Airway epithelial cell (primary cell): ENCODE results near the gene PCDHGA11. TPM values are rescaled to one million over a fixed set of nuclear protein-coding genes. Genes with fewer than 3 reads are reported as not detected.

ENCODE experiments used
- total RNA-seq: library from RNA; depleted of rRNA; stranded (reverse); fragments of >200 nt; gene quantifications from 2 replicates; pipeline ENCODE4 v1.2.3, GENCODE V29; 2015

PCDHGA11 gene
- 3.3 and 5.2 TPM in 2 replicates for total RNA-seq

DNA sequence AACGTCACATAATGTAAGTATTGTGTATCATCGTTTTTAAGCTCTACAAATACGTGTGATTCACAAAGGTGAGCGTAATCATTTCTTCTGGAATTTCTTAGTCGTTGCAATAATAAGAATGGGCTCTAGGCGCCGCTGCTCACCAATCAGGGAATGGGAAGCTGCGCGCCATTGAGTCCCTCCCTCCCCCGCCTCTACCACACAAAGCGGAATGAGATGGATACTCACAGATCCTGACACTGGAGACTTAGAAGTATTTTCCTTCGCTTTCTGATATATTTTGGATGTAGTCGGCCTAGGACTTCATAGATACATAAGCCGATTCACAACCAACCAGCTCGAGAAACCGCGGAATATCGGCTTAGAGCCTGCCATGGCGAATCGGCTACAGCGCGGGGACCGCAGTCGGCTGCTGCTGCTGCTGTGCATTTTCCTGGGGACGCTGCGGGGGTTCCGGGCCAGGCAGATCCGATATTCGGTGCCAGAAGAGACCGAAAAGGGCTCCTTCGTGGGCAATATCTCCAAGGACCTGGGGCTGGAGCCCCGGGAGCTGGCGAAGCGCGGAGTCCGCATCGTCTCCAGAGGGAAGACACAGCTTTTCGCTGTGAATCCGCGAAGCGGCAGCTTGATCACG lies at the start of gene PCDHGA11:
Gene PCDHGA11, plus strand, starts transcription at position 197 of the 634 bp plus-strand sequence. Its CDS starts 177 bp downstream, at position 374.

DNA sequence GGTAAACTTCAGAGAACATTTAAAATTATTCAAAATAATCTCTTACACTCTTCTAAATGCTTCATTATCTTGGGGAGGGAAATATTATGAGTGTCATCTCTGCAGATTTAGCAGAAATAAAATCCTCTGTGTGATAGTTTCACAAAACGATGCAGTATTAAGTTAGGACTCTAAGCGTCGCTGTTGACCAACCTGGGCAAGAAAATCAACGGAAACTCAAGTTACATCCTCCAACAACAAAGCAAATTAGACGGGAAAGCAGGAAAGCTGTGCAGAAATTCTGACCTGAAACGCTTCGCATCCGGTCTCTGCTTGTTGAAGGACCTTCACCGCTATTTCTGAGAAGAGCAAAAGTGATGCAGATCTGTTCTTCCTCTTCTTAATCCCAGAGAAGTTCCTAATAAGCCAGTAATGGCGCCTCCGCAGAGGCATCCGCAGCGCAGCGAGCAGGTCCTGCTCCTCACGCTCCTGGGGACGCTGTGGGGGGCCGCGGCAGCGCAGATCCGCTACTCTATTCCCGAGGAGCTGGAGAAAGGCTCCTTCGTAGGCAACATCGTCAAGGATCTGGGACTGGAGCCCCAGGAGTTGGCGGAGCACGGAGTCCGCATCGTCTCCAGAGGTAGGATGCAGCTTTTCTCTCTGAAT lies 47.1 kb upstream of the PCDHGA11 start, which contains the start of gene PCDHGA6:
Gene PCDHGA6, plus strand, starts transcription at position 219 of the 645 bp plus-strand sequence. Its CDS starts 193 bp downstream, at position 412.

DNA sequence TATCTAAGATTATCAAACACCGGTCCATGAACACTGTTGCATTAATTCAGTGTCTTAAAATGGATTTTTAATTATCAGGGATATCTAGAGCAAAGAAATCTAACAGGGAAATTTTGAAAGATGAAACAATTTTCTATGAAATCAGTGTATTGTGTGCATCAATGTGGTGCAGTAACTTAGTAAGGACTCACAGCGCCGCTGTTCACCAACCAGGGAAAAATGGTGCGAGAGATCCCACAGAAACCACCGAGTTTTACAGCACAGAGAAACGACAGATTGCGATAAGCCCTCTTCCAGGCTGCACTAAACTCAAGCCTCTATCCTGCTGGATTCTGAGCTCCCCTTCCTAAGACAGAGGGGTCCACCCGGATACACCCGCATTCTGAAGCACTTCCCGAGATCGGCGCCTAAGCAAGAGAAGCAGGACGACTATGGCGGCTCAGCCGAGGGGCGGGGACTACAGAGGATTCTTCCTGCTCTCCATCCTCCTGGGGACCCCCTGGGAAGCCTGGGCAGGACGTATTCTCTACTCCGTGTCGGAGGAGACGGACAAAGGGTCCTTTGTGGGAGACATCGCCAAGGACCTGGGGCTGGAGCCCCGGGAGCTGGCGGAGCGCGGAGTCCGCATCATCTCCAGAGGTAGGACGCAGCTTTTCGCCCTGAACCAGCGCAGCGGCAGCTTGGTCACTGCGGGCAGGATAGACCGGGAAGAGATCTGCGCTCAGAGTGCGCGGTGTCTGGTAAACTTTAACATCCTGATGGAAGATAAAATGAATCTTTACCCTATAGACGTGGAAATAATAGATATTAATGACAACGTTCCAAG lies 38.2 kb upstream of the PCDHGA11 start, which contains the start of gene PCDHGA7:
Gene PCDHGA7, plus strand, starts transcription at position 274 of the 826 bp plus-strand sequence. Its CDS starts 158 bp downstream, at position 432.

DNA sequence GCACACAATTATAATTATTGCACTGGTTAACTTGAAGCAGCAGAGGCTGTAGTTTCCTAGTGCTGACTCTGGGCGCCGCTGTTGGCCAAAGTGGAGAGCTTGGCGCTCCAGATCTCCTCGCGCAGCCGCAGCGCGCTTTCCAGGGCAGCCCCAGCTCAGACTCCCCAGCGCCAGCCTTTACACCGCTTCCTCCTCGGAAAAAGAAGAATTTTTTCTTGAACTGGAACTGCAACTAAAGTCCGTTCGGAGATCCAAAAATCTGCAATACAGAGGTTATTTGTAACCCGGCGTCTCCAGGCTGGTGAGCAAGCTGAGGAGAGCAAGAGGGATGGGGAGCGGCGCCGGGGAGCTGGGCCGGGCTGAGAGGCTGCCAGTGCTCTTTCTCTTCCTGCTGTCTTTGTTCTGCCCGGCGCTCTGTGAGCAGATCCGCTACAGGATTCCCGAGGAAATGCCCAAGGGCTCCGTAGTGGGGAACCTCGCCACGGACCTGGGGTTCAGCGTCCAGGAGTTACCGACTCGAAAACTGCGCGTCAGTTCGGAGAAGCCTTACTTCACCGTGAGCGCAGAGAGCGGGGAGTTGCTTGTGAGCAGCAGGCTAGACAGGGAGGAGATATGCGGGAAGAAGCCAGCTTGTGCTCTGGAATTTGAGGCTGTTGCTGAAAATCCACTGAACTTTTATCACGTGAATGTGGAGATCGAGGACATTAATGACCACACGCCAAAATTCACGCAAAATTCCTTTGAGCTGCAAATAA lies 33.1 kb upstream of the PCDHGA11 start, which contains the start of gene PCDHGB4:
Gene PCDHGB4, plus strand, starts transcription at position 142 of the 755 bp plus-strand sequence. Its CDS starts 187 bp downstream, at position 329.

DNA sequence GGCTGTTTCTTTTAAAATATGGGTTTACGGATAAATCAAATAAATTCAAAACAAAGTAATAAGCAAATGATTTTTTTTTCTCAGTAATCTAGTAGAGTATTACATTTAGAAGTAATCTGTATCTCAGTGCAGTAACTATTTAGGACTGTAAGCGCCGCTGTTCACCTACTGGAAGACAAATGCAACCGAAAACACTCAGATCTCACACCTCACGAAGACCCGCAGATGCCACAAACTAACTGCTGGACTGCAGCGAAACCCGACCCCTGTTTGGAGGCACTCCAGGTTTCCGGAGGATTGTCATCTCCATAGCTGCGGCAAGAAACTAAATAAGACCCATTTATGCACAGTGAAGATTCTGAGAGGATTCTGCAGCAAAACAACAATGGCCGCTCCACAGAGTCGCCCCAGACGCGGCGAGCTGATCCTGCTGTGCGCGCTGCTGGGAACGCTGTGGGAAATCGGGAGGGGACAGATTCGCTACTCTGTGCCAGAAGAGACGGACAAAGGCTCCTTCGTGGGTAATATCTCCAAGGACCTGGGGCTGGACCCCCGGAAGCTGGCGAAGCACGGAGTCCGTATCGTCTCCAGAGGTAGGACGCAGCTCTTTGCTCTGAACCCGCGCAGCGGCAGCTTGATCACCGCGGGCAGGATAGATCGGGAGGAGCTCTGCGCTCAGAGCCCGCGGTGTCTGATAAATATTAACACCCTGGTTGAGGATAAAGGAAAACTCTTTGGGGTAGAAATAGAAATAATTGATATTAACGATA lies 28.2 kb upstream of the PCDHGA11 start, which contains the start of gene PCDHGA8:
Gene PCDHGA8, plus strand, starts transcription at position 205 of the 770 bp plus-strand sequence. Its CDS starts 181 bp downstream, at position 386.

DNA sequence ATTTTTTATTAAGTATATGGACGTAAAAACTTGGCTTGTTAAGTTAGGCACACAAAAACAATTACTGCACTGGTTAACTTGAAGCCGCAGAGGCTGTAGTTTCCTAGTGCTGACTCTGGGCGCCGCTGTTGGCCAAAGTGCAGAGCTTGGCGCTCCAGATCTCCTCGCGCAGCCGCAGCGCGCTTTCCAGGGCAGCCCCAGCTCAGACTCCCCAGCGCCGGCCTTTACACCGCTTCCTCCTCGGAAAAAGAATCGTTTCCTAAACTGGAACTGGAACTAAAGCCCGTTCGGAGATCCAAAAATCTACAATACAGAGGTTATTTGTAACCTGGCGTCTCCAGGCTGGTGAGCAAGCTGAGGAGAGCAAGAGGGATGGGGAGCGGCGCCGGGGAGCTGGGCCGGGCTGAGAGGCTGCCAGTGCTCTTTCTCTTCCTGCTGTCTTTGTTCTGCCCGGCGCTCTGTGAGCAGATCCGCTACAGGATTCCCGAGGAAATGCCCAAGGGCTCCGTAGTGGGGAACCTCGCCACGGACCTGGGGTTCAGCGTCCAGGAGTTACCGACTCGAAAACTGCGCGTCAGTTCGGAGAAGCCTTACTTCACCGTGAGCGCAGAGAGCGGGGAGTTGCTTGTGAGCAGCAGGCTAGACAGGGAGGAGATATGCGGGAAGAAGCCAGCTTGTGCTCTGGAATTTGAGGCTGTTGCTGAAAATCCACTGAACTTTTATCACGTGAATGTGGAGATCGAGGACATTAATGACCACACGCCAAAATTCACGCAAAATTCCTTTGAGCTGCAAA lies 22.9 kb upstream of the PCDHGA11 start, which contains the start of gene PCDHGB5:
Gene PCDHGB5, plus strand, starts transcription at position 192 of the 796 bp plus-strand sequence. Its CDS starts 181 bp downstream, at position 373.

DNA sequence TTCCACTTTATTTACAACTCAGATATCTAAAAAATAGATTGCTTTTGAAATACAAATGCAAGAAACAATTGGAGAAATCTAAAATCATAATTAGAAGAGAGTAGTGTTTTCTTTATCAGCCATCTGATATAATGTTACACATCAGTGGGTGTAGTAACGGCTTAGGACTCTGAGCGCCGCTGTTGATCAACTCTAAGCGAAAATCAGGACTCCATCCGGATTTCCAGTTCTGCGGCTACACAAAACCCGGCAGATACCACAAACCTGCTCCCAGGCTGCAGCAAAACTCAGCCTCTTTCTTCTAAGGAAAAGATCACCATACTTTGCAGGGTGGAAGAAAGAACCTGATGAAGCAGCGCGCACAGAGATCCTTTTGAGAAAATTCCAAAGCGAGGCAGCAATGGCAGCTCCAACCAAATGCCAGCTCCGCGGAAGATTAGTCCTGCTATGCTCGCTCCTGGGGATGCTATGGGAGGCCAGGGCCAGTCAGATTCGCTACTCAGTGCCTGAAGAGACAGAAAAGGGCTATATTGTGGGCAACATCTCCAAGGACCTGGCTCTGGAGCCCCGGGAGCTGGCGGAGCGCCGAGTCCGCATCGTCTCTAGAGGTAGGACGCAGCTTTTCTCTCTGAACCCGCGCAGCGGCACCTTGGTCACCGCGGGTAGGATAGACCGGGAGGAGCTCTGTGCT lies 18.2 kb upstream of the PCDHGA11 start, which contains the start of gene PCDHGA9:
Gene PCDHGA9, plus strand, starts transcription at position 226 of the 691 bp plus-strand sequence. Its CDS starts 175 bp downstream, at position 401.

DNA sequence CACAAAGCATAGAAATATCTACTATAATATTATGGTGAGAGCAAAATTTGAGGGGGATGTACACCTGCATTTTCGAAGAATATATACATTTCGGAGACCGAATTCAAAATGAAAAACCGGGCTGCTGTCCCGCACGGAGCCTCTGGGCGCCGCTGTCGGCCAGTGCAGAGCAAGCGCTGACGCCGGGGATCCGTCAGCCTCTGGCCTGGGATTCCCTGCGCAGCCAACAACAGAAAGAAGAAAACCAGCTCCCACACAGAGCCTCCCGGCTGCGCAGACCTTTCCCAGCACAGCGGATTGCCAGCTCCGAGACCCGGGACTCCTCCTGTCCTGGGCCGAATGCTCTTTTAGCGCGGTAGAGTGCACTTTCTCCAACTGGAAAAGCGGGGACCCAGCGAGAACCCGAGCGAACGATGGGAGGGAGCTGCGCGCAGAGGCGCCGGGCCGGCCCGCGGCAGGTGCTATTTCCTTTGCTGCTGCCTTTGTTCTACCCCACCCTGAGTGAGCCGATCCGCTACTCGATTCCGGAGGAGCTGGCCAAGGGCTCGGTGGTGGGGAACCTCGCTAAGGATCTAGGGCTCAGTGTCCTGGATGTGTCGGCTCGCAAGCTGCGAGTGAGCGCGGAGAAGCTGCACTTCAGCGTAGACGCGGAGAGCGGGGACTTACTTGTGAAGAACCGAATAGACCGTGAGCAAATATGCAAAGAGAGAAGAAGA lies 12.9 kb upstream of the PCDHGA11 start, which contains the start of gene PCDHGB6:
Gene PCDHGB6, plus strand, starts transcription at position 232 of the 716 bp plus-strand sequence. Its CDS starts 182 bp downstream, at position 414.

DNA sequence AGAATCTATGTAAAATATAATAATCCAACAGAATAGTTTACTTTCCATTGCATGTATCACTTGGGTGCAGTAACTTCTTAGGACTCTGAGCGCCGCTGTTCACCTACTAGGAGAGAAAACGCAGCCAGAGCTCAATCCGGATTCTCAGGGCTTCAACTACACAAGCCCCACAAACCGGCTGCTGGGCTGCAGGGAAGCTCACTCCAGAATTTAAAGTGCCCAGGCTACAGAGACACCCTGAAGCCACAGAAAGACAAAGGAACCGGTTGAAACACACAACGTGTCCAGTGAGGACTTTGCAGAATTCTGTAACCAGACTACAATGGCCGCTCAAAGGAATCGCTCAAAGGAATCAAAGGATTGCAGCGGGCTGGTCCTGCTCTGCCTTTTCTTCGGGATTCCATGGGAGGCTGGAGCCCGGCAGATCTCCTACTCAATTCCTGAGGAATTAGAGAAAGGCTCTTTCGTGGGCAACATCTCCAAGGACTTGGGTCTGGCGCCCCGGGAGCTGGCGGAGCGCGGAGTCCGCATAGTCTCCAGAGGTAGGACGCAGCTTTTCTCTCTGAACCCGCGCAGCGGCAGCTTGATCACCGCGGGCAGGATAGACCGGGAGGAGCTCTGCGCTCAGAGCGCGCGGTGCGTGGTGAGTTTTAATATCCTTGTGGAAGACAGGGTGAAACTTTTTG lies 7.9 kb upstream of the PCDHGA11 start, which contains the start of gene PCDHGA10:
Gene PCDHGA10, plus strand, starts transcription at position 134 of the 686 bp plus-strand sequence. Its CDS starts 189 bp downstream, at position 323.

DNA sequence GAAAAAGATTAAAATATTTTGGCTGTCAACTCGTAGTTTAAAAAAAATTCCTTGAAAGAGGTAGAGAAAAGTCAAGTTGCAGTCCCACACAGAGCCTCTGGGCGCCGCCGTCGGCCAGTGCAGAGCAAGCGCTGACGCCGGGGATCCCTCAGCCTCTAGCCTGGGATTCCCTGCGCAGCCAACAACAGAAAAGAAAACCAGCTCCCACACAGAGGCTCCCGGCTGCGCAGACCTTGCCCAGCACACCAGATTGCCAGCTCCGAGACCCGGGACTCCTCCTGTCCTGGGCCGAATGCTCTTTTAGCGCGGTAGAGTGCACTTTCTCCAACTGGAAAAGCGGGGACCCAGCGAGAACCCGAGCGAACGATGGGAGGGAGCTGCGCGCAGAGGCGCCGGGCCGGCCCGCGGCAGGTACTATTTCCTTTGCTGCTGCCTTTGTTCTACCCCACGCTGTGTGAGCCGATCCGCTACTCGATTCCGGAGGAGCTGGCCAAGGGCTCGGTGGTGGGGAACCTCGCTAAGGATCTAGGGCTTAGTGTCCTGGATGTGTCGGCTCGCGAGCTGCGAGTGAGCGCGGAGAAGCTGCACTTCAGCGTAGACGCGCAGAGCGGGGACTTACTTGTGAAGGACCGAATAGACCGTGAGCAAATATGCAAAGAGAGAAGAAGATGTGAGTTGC lies 3.2 kb upstream of the PCDHGA11 start, which contains the start of gene PCDHGB7:
Gene PCDHGB7, plus strand, starts transcription at position 184 of the 679 bp plus-strand sequence. Its CDS starts 183 bp downstream, at position 367.

DNA sequence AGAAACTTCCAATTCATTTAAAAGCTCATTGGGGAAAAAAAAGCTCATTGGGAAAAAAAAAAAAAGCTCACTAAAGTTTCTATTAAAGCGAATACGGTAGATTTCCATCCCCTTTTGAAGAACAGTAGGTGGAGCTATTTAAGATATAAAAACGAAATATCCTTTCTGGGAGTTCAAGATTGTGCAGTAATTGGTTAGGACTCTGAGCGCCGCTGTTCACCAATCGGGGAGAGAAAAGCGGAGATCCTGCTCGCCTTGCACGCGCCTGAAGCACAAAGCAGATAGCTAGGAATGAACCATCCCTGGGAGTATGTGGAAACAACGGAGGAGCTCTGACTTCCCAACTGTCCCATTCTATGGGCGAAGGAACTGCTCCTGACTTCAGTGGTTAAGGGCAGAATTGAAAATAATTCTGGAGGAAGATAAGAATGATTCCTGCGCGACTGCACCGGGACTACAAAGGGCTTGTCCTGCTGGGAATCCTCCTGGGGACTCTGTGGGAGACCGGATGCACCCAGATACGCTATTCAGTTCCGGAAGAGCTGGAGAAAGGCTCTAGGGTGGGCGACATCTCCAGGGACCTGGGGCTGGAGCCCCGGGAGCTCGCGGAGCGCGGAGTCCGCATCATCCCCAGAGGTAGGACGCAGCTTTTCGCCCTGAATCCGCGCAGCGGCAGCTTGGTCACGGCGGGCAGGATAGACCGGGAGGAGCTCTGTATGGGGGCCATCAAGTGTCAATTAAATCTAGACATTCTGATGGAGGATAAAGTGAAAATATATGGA lies 9.7 kb downstream of the PCDHGA11 start, which contains the start of gene PCDHGA12:
Gene PCDHGA12, plus strand, starts transcription at position 176 of the 782 bp plus-strand sequence. Its CDS starts 253 bp downstream, at position 429.

Other genes starting within 250 kb of the PCDHGA11 start
- gene PCDHB7, start 248.4 kb upstream of the PCDHGA11 start, total RNA-seq = not detected in 2 replicates
- gene PCDHB8, start 243.3 kb upstream of the PCDHGA11 start, total RNA-seq = 0.07 TPM in 1 of 2 replicates, not detected in the other
- 0.07 and 0.14 TPM in 2 replicates for gene PCDHB16, start 238.7 kb upstream of the PCDHGA11 start, total RNA-seq
- gene PCDHB9, start 233.9 kb upstream of the PCDHGA11 start, total RNA-seq = 0.07 TPM in 1 of 2 replicates, not detected in the other
- gene PCDHB10, start 228.7 kb upstream of the PCDHGA11 start, total RNA-seq = 0.05 and 0.21 TPM in 2 replicates
- gene PCDHB11, start 221.4 kb upstream of the PCDHGA11 start, total RNA-seq = 0.09 TPM in 1 of 2 replicates, not detected in the other
- 0.05 and 0.07 TPM in 2 replicates for gene PCDHB12, start 212.3 kb upstream of the PCDHGA11 start, total RNA-seq
- gene PCDHB13, start 207.1 kb upstream of the PCDHGA11 start, total RNA-seq = 0.09 and 0.14 TPM in 2 replicates
- gene PCDHB14, start 197.7 kb upstream of the PCDHGA11 start, total RNA-seq = 0.21 and 0.65 TPM in 2 replicates
- 0.07 and 0.28 TPM in 2 replicates for gene PCDHB15, start 175.7 kb upstream of the PCDHGA11 start, total RNA-seq
- gene SLC25A2, start 117.0 kb upstream of the PCDHGA11 start, total RNA-seq = not detected in 2 replicates
- gene TAF7, start 100.3 kb upstream of the PCDHGA11 start, total RNA-seq = 28.8 and 30.0 TPM in 2 replicates
- 0.28 TPM in 1 of 2 replicates, not detected in the other for gene PCDHGA1, start 90.5 kb upstream of the PCDHGA11 start, total RNA-seq
- 0.42 and 0.79 TPM in 2 replicates for gene PCDHGA2, start 82.3 kb upstream of the PCDHGA11 start, total RNA-seq
- 0.14 and 0.21 TPM in 2 replicates for gene PCDHGA3, start 77.2 kb upstream of the PCDHGA11 start, total RNA-seq
- 0.07 TPM in 1 of 2 replicates, not detected in the other for gene PCDHGB1, start 71.0 kb upstream of the PCDHGA11 start, total RNA-seq
- 0.23 and 0.63 TPM in 2 replicates for gene PCDHGA4, start 66.0 kb upstream of the PCDHGA11 start, total RNA-seq
- gene PCDHGB2, start 61.1 kb upstream of the PCDHGA11 start, total RNA-seq = 0.42 TPM in 1 of 2 replicates, not detected in the other
- 0.05 and 0.07 TPM in 2 replicates for gene PCDHGA5, start 56.9 kb upstream of the PCDHGA11 start, total RNA-seq
- 0.35 and 0.46 TPM in 2 replicates for gene PCDHGB3, start 50.8 kb upstream of the PCDHGA11 start, total RNA-seq
- gene PCDHGA6, start 47.2 kb upstream of the PCDHGA11 start, total RNA-seq = 0.37 and 0.63 TPM in 2 replicates
- 0.92 and 1.2 TPM in 2 replicates for gene PCDHGA7, start 38.3 kb upstream of the PCDHGA11 start, total RNA-seq
- gene PCDHGB4, start 33.4 kb upstream of the PCDHGA11 start, total RNA-seq = 2.2 and 3.0 TPM in 2 replicates
- 0.35 and 0.51 TPM in 2 replicates for gene PCDHGA8, start 28.4 kb upstream of the PCDHGA11 start, total RNA-seq
- gene PCDHGB5, start 23.1 kb upstream of the PCDHGA11 start, total RNA-seq = 6.1 and 7.2 TPM in 2 replicates
- 1.2 and 1.8 TPM in 2 replicates for gene PCDHGA9, start 18.3 kb upstream of the PCDHGA11 start, total RNA-seq
- 1.1 and 1.5 TPM in 2 replicates for gene PCDHGB6, start 13.0 kb upstream of the PCDHGA11 start, total RNA-seq
- gene PCDHGA10, start 8.1 kb upstream of the PCDHGA11 start, total RNA-seq = 4.7 and 6.2 TPM in 2 replicates
- 3.2 and 4.1 TPM in 2 replicates for gene PCDHGB7, start 3.4 kb upstream of the PCDHGA11 start, total RNA-seq
- 4.7 and 5.6 TPM in 2 replicates for gene PCDHGA12, start 9.5 kb downstream of the PCDHGA11 start, total RNA-seq
- 21.0 and 27.2 TPM in 2 replicates for gene PCDHGC3, start 54.9 kb downstream of the PCDHGA11 start, total RNA-seq
- gene PCDHGC4, start 64.0 kb downstream of the PCDHGA11 start, total RNA-seq = 0.05 and 0.21 TPM in 2 replicates
- 0.79 and 1.1 TPM in 2 replicates for gene PCDHGC5, start 68.0 kb downstream of the PCDHGA11 start, total RNA-seq
- 91.6 and 106 TPM in 2 replicates for gene DIAPH1, start 197.9 kb downstream of the PCDHGA11 start, total RNA-seq
- gene HDAC3, start 215.8 kb downstream of the PCDHGA11 start, total RNA-seq = 66.1 and 66.9 TPM in 2 replicates
- gene RELL2, start 215.9 kb downstream of the PCDHGA11 start, total RNA-seq = 9.4 and 12.3 TPM in 2 replicates
- gene FCHSD1, start 230.4 kb downstream of the PCDHGA11 start, total RNA-seq = 12.3 and 20.4 TPM in 2 replicates